ENCODE data around the gene KHDC1. TPM values are rescaled to one million over a fixed set of nuclear protein-coding genes. Genes with fewer than 3 reads are reported as not detected.
"Not testable (repeated sequence)": the region's sequence is repeated elsewhere in the genome, so short reads cannot be mapped to it uniquely, and the experiment has no call there.

KHDC1 gene
- total RNA-seq, 2 donors from 2014 or later, result 1.0 to 3.0 TPM

- no peak overlapping the region for H3K27ac ChIP-seq
- DNase-seq, result no peak
- no peak for ATAC-seq
- no peaks in the 10 kb centered on the region for H3K9me3 ChIP-seq
- H3K27me3 ChIP-seq, result no peaks in the 10 kb centered on the region
- H3K4me1 ChIP-seq, result no peaks in the 10 kb centered on the region
- no peaks in the 10 kb centered on the region for H3K36me3 ChIP-seq (replicated peaks in 1 of 2; ENCODE audit: insufficient read depth in 1 of 2, low read depth in 2 of 2)
- intact Hi-C loops (cut with DNase I), result no loop called here
- TF ChIP-seq POLR2A (IDR thresholded peaks at IDR 0.05) (no peak), CTCF (IDR thresholded peaks at IDR 0.05) (no peak)
- no peak overlapping the region for H3K4me3 ChIP-seq
These were observed 27.4 kb upstream of the KHDC1 start for GRCh38 chr6:73290435-73290834.

GRCh38 chr6:73286752-73287151, 23.8 kb upstream of the KHDC1 start:
- no peak for DNase-seq
- TF ChIP-seq CTCF (IDR thresholded peaks at IDR 0.05) (no peak), POLR2A (IDR thresholded peaks at IDR 0.05) (no peak)
- 93 to 99% methylated on average over 6 of the region's 6 CpGs for WGBS, 2 donors
- no peak overlapping the region for H3K4me3 ChIP-seq
- H3K27ac ChIP-seq, result no peak overlapping the region
- H3K4me1 ChIP-seq, result no peaks in the 10 kb centered on the region
- H3K9me3 ChIP-seq, result no peaks in the 10 kb centered on the region
- ATAC-seq, result no peak
- H3K36me3 ChIP-seq (replicated peaks in 1 of 2; ENCODE audit: insufficient read depth in 1 of 2, low read depth in 2 of 2), result no peaks in the 10 kb centered on the region
- no peaks in the 10 kb centered on the region for H3K27me3 ChIP-seq
- intact Hi-C loops (cut with DNase I), result no loop called here

- Histone ChIP-seq H3K36me3 (replicated peaks in 1 of 2; ENCODE audit: insufficient read depth in 1 of 2, low read depth in 2 of 2) (no peaks in the 10 kb centered on the region), H3K4me1 (no peaks in the 10 kb centered on the region), H3K27ac (no peak overlapping the region), H3K27me3 (no peaks in the 10 kb centered on the region), H3K9me3 (no peaks in the 10 kb centered on the region), H3K4me3 (no peak overlapping the region)
- DNase-seq, result no peak
- 53 to 55% methylated on average over 3 of the region's 3 CpGs for WGBS, 2 donors
- intact Hi-C loops (cut with DNase I), result no loop called here
- no peak for ATAC-seq
- TF ChIP-seq CTCF (IDR thresholded peaks at IDR 0.05) (peak in 6 of 7 experiments; percentile 8 to 32 (median 26)), POLR2A (IDR thresholded peaks at IDR 0.05) (no peak)
These were observed 22.8 kb upstream of the KHDC1 start for GRCh38 chr6:73285674-73286283.

GRCh38 chr6:73282871-73283270, 19.9 kb upstream of the KHDC1 start:
- Histone ChIP-seq H3K4me1 (no peaks in the 10 kb centered on the region), H3K4me3 (no peak overlapping the region), H3K36me3 (replicated peaks in 1 of 2; ENCODE audit: insufficient read depth in 1 of 2, low read depth in 2 of 2) (no peaks in the 10 kb centered on the region), H3K27ac (no peak overlapping the region), H3K27me3 (no peaks in the 10 kb centered on the region), H3K9me3 (no peaks in the 10 kb centered on the region)
- WGBS, 2 donors, result 75 to 79% methylated on average over 5 of the region's 5 CpGs
- DNase-seq, result no peak
- intact Hi-C loops (cut with DNase I), result no loop called here
- no peak for TF ChIP-seq CTCF (IDR thresholded peaks at IDR 0.05)
- TF ChIP-seq POLR2A (IDR thresholded peaks at IDR 0.05), result no peak
- no peak for ATAC-seq

GRCh38 chr6:73281684-73282083, 18.7 kb upstream of the KHDC1 start:
- ATAC-seq; H3K9me3 ChIP-seq; H3K4me1 ChIP-seq; intact Hi-C loops (cut with DNase I); H3K4me3 ChIP-seq; H3K27ac ChIP-seq; H3K36me3 ChIP-seq (replicated peaks in 1 of 2; ENCODE audit: insufficient read depth in 1 of 2, low read depth in 2 of 2); DNase-seq; H3K27me3 ChIP-seq: not testable (repeated sequence)
- WGBS, 2 donors, result 92 to 98% methylated on average over 4 of the region's 4 CpGs

- ATAC-seq; H3K27ac ChIP-seq; H3K27me3 ChIP-seq; H3K36me3 ChIP-seq (replicated peaks in 1 of 2; ENCODE audit: insufficient read depth in 1 of 2, low read depth in 2 of 2); DNase-seq; H3K4me1 ChIP-seq; H3K9me3 ChIP-seq; H3K4me3 ChIP-seq; intact Hi-C loops (cut with DNase I): not testable (repeated sequence)
- 95 to 97% methylated on average over 11 to 12 of the region's 13 CpGs for WGBS, 2 donors
These were observed 6.3 kb upstream of the KHDC1 start for GRCh38 chr6:73269296-73269695.

- H3K4me3 ChIP-seq; intact Hi-C loops (cut with DNase I); ATAC-seq; DNase-seq; H3K27me3 ChIP-seq; H3K27ac ChIP-seq; H3K4me1 ChIP-seq; H3K9me3 ChIP-seq; H3K36me3 ChIP-seq (replicated peaks in 1 of 2; ENCODE audit: insufficient read depth in 1 of 2, low read depth in 2 of 2): not testable (repeated sequence)
- WGBS, 2 donors, result 98 to 100% methylated on average over 3 to 16 of the region's 27 CpGs
These were observed 5.9 kb upstream of the KHDC1 start for GRCh38 chr6:73268896-73269295.

Data from body of pancreas (tissue), 4 donors.